GM10266 (cell line): ENCODE measurements around the gene TOMM20L.

Experiments used
- DNase-seq: peaks from one replicate; pipeline ENCODE4 v3.0.0; 2012; ENCODE audit errors: extremely low spot score
- TF ChIP-seq, protein P1 (sequence below): IDR thresholded peaks from 2 replicates; pipeline ENCODE4 v1.5.1; 2012; ENCODE audit warnings: mild to moderate bottlenecking, low read depth; ENCODE audit not compliant: control insufficient read depth, insufficient read depth; ENCODE audit errors: missing control alignments

The TOMM20L gene

DNA sequence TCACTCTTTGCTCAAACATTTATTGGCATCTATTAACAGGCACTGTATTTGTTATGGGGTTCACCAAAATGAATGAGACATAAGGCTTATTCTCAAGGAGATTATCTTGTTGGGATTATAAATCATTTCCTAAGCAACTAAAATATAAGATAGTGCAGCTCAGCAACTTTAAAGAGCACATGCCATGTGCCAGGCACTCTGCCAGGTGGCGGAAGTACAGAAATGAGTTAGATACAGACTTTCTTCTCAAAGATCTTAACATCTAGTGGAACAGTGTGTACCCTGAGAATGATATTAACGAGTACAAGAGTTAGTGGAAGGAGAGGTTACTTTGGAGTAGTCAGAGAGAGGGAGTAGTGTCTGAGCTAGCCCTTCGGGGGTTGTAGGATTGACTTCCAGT lies 28.4 kb upstream of the TOMM20L start:
- TF ChIP-seq, protein P1, sequence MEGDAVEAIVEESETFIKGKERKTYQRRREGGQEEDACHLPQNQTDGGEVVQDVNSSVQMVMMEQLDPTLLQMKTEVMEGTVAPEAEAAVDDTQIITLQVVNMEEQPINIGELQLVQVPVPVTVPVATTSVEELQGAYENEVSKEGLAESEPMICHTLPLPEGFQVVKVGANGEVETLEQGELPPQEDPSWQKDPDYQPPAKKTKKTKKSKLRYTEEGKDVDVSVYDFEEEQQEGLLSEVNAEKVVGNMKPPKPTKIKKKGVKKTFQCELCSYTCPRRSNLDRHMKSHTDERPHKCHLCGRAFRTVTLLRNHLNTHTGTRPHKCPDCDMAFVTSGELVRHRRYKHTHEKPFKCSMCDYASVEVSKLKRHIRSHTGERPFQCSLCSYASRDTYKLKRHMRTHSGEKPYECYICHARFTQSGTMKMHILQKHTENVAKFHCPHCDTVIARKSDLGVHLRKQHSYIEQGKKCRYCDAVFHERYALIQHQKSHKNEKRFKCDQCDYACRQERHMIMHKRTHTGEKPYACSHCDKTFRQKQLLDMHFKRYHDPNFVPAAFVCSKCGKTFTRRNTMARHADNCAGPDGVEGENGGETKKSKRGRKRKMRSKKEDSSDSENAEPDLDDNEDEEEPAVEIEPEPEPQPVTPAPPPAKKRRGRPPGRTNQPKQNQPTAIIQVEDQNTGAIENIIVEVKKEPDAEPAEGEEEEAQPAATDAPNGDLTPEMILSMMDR, result no peak
- DNase-seq, result no peak

DNA sequence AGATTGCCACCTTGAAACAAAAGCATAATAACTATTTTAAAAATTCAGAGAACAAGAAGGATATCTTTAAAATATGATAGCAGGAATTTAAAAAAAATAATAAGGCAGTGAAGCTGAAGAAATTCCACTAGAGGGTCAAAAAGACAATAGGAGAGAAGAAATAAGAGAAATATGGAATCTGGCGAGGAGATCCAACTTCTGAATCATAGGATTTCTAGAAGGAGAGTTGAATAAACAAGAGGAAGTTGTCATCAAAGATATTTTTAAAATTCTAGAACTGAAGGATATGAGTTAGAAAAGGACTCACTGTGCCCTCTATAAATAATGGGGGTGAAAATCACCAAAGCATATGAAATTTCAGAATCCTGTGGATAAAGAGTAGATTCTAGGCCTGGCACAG lies 26.8 kb upstream of the TOMM20L start:
- TF ChIP-seq, protein P1, result no peak
- DNase-seq, result no peak

DNA sequence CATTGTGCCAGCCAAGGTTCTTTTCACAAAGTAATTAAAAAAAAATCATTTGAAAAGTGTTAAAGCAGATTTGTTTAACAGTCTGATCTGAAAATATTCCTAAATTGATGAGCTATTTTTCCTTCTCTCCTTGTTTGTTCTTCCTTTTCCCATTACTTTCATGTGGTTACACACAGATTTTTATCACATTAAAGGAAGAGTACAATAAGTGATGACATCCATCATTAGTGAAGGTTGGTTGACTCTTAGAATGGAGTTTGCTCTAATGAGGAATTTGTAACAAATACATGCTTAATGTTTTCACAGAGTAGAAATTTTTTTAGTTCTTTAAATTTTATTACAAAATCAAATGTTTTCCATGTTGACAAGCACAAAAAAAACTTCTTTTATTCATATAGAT lies 18.9 kb upstream of the TOMM20L start:
- no peak for DNase-seq
- TF ChIP-seq, protein P1, result no peak

DNA sequence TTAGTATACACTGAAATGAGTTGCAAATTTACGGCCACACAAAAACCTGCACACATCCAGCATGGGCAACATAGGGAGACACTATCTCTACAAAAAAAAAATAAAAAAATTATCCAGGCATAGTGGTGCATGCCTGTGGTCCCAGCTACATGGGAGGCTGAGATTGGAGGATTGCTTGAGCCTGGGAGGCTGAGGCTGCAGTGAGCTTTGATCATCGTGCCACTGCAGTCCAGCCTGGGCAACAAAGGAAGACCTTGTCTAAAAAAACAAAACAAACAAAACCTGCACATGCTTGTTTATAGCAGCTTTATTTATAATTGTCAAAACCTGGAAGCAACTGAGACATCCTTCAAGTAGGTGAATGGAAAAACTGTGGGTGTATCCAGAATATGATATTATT lies 4.9 kb upstream of the TOMM20L start:
- DNase-seq, result no peak
- TF ChIP-seq, protein P1, result no peak

DNA sequence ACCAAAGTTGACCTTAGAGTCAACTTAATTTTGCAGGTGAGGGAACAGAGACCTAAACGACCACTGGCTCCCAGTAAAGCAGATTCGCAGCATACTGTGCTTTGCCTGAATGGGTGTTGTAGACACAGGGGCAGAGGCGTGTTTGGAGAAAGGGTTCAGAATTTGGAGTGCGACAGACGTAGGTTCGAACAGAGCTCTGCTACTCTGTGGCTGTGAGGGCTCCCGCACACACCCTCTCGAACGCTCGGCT lies 243 bp upstream of the TOMM20L start:
- DNase-seq, result no peak
- TF ChIP-seq, protein P1, result no peak

DNA sequence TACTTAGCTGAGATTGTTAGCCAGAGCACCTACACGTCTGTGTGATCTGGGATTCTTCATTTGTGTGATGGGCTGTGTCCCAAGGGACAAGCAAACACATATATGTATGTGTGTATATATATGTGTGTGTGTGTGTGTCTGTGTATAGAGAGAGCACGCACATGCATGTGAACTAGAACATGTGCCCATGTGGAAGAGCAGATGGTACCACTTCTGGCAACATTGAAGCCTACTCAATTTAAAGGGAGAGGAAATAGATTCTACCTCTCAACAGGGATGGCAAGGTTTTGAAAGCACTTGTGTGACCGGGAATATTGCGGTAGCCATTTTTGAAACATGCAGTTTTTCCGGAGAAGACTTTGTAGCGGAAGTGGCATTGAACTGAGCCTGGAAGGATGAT lies 1.4 kb downstream of the TOMM20L start:
- TF ChIP-seq, protein P1, result no peak
- peak; percentile 21 for DNase-seq

DNA sequence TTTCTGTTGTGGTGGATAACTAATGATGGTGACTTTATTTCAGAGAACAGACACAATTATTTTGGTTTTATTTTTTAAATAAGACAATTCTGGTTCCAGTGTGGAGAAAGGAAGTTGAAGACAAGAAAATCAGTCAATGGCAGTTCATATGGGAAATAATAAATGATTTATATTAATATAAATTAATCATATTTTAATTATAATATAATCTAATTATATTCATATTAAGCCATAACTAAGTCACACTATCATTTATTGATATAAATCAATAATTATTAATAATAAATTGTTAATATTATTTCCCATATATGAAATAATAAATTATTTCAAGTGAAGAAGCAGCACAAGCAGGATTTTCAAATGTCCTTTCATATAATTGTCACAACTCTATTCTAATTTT lies 2.8 kb downstream of the TOMM20L start:
- no peak for DNase-seq
- TF ChIP-seq, protein P1, result no peak
